Urinary bladder (tissue), 4 donors: ENCODE data around the gene TNIP1. TPM values are rescaled to one million over a fixed set of nuclear protein-coding genes. Genes with fewer than 3 reads are reported as not detected.

Experiments
- DNase-seq: peaks from one replicate; pipeline ENCODE4 v3.0.0-alpha.2; 2015; ENCODE audit errors: extremely low spot score
- H3K27ac ChIP-seq: one replicate; pipeline ENCODE4 v1.5.1; 2013; ENCODE audit warnings: low read depth, mild to moderate bottlenecking, moderate library complexity
- H3K36me3 ChIP-seq: one replicate; pipeline ENCODE4 v1.6.1; 2013; ENCODE audit warnings: mild to moderate bottlenecking, moderate library complexity; ENCODE audit not compliant: insufficient read depth
- H3K4me1 ChIP-seq: one replicate; pipeline ENCODE4 v1.6.1; 2013; ENCODE audit warnings: mild to moderate bottlenecking, moderate library complexity; ENCODE audit not compliant: insufficient read depth
- H3K4me3 ChIP-seq: one replicate; pipeline ENCODE4 v1.5.1; 2013; ENCODE audit warnings: low read depth, low read length
- WGBS: extraction: QIAGEN DNeasy Blood & Tissue Kit; methylation state at CpG from one replicate; pipeline ENCODE4 v1.1.7; 2013; 5-methylcytosine and 5-hydroxymethylcytosine counted together
- polyA plus RNA-seq: library from polyadenylated mRNA; stranded (reverse); fragments of 200-250 nt; gene quantifications from one replicate; pipeline ENCODE4 v1.2.3, GENCODE V29; 2013
- total RNA-seq: library from RNA; depleted of rRNA; stranded (reverse); fragments of >200 nt; gene quantifications from one replicate; pipeline ENCODE4 v1.2.3, GENCODE V29; 2014
- donor health status: healthy with polysubstance abuse.
- donor health status: healthy.

TNIP1 gene
- total and polyA plus RNA-seq, 2 donors: 32.4 to 69.3 TPM

DNA sequence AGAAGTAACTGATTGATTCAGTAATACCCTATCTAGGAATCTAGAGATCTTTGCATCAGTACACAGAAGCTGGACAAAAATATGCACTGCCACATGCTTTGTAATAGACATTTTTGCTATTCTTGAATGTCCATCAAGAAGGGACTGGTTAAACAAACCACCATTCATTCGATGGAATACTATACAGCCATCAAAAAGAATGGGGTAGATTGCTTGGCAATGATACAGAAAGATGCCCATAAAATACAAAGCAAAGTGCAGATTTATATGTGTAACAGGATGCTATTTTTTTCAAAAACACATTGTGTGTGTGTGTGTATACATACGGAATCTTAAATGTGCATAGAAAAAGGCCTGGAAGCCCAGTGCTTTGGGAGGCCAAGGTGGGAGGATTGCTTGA is 7.6 kb downstream of the TNIP1 start:
- Histone ChIP-seq H3K4me3 (no peak overlapping the region), H3K27ac (no peak overlapping the region), H3K4me1 (no peaks in the 10 kb centered on the region), H3K36me3 (no peaks in the 10 kb centered on the region)
- 100% methylated on average over 2 of the region's 2 CpGs for WGBS
- DNase-seq: no peak

DNA sequence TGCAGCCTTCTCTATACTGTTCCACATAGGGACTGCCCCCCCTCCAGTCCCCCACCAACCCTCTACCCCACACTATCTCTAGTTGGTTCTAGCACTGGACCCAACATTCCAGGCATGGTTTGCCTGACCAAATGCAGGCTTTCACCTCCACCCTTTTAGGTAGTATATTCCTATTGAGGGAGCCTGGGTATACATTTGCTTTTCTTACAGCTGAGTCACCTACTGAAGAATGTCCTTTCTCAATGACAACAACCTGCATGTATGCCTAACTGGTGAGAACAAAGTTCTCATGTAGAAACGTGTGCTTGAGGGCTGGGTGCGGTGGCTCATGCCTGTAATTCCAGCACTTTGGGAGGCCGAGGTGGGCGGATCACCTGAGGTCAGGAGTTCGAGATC is 8.2 kb downstream of the TNIP1 start:
- no peak for DNase-seq
- WGBS: 81% methylated on average over 5 of the region's 5 CpGs
- no peak overlapping the region for H3K27ac ChIP-seq
- no peaks in the 10 kb centered on the region for H3K4me1 ChIP-seq
- no peak overlapping the region for H3K4me3 ChIP-seq
- H3K36me3 ChIP-seq: no peaks in the 10 kb centered on the region

DNA sequence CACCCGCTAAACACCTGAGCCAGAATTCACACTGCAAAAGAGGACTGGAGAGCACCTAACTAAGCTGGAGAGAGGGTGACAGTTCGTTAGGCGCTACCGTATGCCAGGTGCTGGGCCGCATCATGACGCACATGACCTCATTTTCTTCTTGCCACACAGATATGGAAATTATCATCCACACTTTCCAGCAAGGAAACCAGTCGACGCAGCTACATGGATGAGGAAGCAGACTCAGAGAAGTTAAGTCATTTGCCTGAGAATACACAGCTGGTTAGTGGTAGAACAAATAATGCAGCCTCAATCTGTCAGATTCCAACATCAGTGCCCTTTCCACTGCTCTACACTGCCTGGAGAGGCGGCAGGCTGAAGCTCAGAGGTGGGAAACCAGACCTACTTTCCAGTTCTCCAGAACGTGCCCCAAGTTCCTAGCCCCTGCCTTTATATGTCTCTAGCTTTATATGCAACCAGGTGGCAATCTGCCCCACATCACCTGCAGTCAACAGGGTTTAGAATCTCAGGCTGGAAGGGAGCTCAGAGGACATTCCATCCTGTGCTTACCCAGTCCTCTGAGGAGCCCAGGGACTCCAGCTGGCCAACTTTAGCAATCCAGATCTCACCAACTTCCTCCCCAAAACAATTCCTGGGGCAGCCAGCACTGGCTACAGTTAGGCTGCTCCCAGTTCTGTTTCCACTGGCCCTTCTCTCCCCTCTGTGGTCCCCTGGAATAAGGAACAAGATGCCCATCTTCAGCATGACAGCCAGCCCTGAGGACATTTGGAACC is 8.8 kb downstream of the TNIP1 start:
- no peaks in the 10 kb centered on the region for H3K4me1 ChIP-seq
- no peak overlapping the region for H3K27ac ChIP-seq
- DNase-seq: no peak
- no peaks in the 10 kb centered on the region for H3K36me3 ChIP-seq
- H3K4me3 ChIP-seq: no peak overlapping the region
- WGBS: 94% methylated on average over 10 of the region's 10 CpGs

- WGBS: 96% methylated on average over 4 of the region's 4 CpGs
- DNase-seq: no peak
- Histone ChIP-seq H3K27ac (no peak overlapping the region), H3K4me1 (no peaks in the 10 kb centered on the region), H3K36me3 (no peaks in the 10 kb centered on the region), H3K4me3 (no peak overlapping the region)
These were observed 9.8 kb downstream of the TNIP1 start for GRCh38 chr5:151071021-151071420.

GRCh38 chr5:151070449-151070848 is 10.4 kb downstream of the TNIP1 start:
- Histone ChIP-seq H3K36me3 (no peaks in the 10 kb centered on the region), H3K4me3 (no peak overlapping the region), H3K4me1 (no peaks in the 10 kb centered on the region), H3K27ac (no peak overlapping the region)
- WGBS: 48% methylated on average over 2 of the region's 2 CpGs
- no peak for DNase-seq

DNA sequence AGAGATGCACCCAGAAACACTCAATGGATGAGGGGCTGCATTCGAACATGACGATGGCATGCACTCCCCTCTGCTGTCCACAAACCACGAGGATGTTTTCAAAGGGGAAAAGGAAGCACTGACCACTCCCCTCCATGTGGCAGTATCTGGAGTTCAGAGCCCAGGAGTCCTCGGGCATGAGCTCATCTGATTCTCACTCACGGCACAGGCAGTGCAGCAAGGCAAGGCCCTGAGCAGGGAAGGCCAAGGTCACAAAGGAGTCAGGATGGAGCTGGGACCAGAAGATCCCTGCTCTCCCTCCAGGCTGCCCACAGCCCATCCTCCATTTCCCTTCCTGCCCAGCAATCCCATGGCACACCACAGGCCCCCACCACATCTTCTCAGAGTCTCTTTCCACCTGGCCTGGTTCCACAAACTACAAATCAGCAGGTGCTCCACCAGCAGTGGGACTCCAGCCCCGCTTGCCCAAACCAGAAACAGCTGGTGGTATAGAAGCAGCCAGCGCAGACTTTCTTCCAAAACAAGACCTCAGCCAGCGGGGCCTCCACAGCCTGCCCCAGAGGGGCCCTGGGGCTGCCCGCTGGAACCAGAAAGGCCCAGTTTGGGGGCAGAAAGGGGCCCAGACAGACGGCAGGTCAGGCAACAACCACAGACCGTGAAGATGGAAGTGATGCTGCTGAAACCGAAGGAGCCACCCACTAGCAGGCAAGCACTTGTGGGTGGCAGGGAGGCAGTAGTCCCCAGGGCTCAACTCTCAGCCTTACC is 12.2 kb downstream of the TNIP1 start:
- 50% methylated on average over 12 of the region's 12 CpGs for whole genome bisulfite sequencing
- DNase-seq: no peak
- H3K4me1 ChIP-seq: no peaks in the 10 kb centered on the region

GRCh38 chr5:151067632-151068432 is 13.0 kb downstream of the TNIP1 start:
- DNase-seq: no peak
- Histone ChIP-seq H3K27ac (no peak overlapping the region), H3K4me1 (no peaks in the 10 kb centered on the region), H3K4me3 (no peak overlapping the region), H3K36me3 (no peaks in the 10 kb centered on the region)
- WGBS: 86% methylated on average over 14 of the region's 14 CpGs

More for the DNA sequence above, 12.2 kb downstream of the TNIP1 start:
- Histone ChIP-seq H3K36me3 (no peaks in the 10 kb centered on the region), H3K27ac (no peak overlapping the region), H3K4me3 (no peak overlapping the region)

DNA sequence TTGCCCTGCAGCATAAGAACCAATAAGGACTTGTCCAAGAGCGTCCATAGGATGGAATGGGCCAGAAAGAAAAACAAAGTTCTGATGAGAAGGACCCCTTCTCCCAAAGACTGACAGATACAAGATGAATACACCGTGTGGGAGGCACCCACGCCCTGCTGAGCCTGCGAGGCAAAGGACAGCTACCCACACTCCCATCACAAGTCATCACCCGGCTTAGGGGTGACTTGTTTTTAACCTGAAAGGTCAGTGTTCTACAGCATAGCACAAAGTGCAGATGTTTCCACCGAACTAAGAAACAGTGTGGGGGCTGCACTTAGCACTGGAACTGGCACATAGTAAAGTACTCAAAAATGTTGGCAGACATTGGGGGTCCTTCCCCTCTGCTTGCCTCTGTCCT is 13.9 kb downstream of the TNIP1 start:
- no peak overlapping the region for H3K4me3 ChIP-seq
- DNase-seq: no peak
- no peak overlapping the region for H3K27ac ChIP-seq
- no peaks in the 10 kb centered on the region for H3K4me1 ChIP-seq
- 85% methylated on average over 6 of the region's 6 CpGs for WGBS
- H3K36me3 ChIP-seq: peaks cover 2% of the 10 kb centered on the region

- no peak overlapping the region for H3K27ac ChIP-seq
- DNase-seq: no peak
- H3K4me1 ChIP-seq: no peaks in the 10 kb centered on the region
- no peak overlapping the region for H3K4me3 ChIP-seq
- WGBS: 91% methylated on average over 1 of the region's 1 CpG
- H3K36me3 ChIP-seq: peaks cover 3% of the 10 kb centered on the region
These were observed 15.2 kb downstream of the TNIP1 start for GRCh38 chr5:151065609-151066008.

- Histone ChIP-seq H3K4me1 (no peaks in the 10 kb centered on the region), H3K27ac (no peak overlapping the region), H3K36me3 (peaks cover 3% of the 10 kb centered on the region), H3K4me3 (no peak overlapping the region)
- DNase-seq: no peak
- WGBS: 96% methylated on average over 12 of the region's 12 CpGs
These were observed 15.8 kb downstream of the TNIP1 start for GRCh38 chr5:151064916-151065499.

DNA sequence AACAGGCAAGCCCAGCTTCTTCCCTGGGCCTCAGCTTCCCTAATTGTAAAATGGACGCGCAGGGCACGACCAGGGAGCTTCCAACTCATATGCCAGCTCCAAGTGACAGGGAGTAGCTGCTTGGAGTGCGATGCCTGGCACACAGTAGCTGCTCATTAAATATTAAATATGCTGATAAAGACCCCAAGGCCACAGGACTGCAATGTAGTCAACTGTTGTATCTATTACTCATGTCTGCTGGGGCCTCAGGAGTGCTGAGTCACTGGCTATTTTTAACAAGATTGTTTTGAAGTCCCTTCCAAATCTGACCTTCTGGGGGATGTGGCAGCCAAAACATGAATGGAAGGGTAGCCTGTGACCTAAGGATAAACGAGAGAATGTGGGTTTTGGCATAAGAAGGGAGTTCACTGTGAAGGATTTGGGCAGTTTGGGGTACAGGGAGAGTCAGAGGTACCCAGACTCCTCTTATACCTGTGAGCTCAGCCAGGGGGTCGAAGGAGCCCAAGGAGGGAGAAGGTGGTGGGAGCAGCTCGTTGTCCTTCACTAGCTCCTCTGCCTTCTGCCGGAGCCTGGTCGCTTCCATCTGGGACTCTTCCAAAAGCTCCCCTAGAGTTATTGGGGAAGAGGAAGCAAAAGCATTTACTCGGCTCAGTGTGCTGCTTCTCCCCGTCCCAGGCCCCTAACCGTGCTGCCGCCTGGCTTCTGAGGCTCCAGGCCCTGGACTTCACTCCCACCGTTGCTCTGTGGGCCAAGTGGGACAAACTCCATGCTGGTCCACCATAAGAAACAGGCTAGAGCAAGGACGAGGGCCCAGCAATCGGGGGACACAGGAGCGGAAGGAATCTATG is 17.5 kb downstream of the TNIP1 start:
- H3K27ac ChIP-seq: peak overlapping the region; percentile 57
- peaks cover 4% of the 10 kb centered on the region for H3K36me3 ChIP-seq
- no peak overlapping the region for H3K4me3 ChIP-seq
- DNase-seq: no peak
- no peaks in the 10 kb centered on the region for H3K4me1 ChIP-seq
- WGBS: 45% methylated on average over 17 of the region's 17 CpGs

DNA sequence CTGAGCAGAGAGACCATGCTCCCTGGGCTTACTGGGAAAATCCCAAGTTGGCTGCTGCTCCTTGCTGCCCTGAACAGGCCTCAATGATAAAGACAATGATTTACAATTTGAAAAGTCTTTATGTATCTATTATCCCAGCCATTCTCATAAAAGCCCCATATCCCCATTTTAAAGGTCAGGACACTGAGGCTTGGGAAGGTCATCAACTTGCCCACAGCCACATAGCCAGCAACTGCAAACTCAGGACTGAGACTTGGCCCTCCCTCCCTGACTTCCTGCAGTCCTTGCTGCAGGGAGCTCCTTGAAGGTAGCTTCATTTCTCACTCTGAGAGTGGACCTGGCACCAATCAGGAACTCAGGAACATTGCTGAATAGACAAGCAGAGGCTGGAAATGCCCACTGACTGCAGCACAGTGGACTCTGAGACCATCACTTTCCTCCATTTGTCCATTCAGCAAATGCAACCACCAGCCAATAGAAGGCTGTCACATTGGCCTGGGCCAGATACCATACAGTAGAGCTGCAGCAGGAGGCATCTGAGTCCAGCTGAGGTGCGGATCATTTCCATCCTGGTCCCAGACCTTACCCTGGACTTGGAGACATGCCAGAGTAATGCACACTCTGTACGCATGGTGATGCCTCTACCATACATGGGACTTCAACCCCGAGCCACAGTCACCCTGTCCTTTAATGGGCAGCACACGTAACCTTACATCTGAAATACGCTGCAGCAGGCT is 18.3 kb downstream of the TNIP1 start:
- WGBS: 78% methylated on average over 5 of the region's 5 CpGs
- Histone ChIP-seq H3K36me3 (peaks cover 5% of the 10 kb centered on the region), H3K4me3 (no peak overlapping the region), H3K4me1 (no peaks in the 10 kb centered on the region), H3K27ac (no peak overlapping the region)
- no peak for DNase-seq
